Vagina (tissue), 2 donors: ENCODE results near the gene SFXN2.

Experiments used
- CTCF ChIP-seq, 3 experiments: fragments of 450-650 bp in 2 of 3; fragments of 200-600 bp in 1 of 3; sonication (generic) in 1 of 3; IDR thresholded peaks; one replicate each; pipeline ENCODE4 v1.5.1; 2017 to 2019; ENCODE audit warnings: antibody characterized with exemption in 3 of 3, mild to moderate bottlenecking in 2 of 3, moderate library complexity in 2 of 3
- POLR2A ChIP-seq, 2 donors: fragments of 450-650 bp; IDR thresholded peaks; one replicate each; pipeline ENCODE4 v1.6.1; 2017; ENCODE audit warnings: antibody characterized with exemption in 2 of 2, mild to moderate bottlenecking in 2 of 2, moderate library complexity in 2 of 2

GRCh38 chr10:102781921-102782557 is 67.6 kb downstream of the SFXN2 start:
- TF ChIP-seq CTCF (IDR thresholded peaks at IDR 0.05) (no peak), POLR2A (IDR thresholded peaks at IDR 0.05) (no peak)
